Stimulated activated CD4-positive, alpha-beta T cell treated with anti-CD3 and anti-CD28 coated beads, Interleukin-4, amount 100 ng/mL, for 4 hours (primary cell): ENCODE results near the gene LIPN.

Experiments used
- DNase-seq, 2 experiments: peaks; one replicate each; pipeline ENCODE4 v3.0.0-alpha.2; 2020

The LIPN gene

GRCh38 chr10:88786032-88786770 lies 26.4 kb downstream of the LIPN start:
- DNase-seq: no peak

GRCh38 chr10:88787463-88787862 lies 27.6 kb downstream of the LIPN start:
- no peak for DNase-seq

DNA sequence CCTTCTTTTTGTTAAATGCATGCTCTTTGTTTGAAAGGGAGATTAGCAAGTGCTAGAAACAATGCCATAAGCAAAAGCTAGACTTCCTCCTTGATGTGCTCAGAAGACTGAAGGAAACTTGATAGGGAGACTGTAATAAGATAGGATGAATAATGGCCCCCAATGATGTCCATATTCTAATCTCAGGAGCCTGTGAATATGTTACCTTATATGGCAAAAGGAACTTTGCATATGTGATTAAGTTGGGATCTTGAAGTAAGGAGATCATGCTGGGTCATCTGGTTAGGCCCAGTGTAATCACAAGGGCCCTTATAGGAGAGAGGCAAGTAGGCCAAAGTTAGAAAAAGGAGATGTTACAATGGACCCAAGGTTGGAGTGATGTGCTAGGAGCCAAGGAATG lies 29.1 kb downstream of the LIPN start:
- no peak for DNase-seq

DNA sequence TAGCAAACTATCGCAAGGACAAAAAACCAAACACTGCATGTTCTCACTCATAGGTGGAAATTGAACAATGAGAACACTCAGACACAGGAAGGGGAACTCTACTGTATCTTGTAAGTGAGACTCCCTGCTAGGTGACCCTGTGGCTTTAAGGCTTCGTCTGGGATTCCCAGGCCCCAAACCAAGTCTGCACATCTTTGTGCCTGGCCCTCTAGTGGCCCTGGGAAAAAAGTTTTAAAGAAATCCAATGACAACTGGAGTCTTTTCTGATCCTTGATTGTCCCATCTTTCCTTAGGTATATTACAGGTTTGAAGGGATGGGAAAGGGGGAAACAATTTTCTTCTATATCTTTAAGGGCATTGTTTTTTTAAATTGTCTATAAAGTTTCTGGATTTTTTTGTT lies 32.1 kb downstream of the LIPN start:
- DNase-seq: no peak

DNA sequence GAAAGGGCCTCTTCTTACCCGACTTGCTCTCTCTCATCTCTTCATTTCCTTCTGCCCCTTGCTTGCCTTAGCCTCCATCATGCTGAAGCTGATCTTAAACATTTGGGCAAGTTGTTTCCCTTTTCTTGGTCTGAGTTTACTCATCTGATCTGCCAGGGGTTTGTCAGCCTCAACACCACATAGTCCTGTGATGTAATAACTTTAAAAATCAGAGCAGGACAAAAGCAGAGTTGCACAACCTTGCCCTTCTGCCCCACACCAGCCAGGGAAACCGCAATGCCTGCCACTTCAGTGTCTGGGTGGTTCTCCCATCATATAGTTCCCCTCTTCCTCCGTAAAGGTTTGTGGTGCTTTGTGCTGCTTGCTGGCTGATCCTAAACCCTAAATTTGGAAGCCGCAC lies 32.8 kb downstream of the LIPN start:
- no peak for DNase-seq

- DNase-seq: no peak
Measured at GRCh38 chr10:88793712-88794299, 34.0 kb downstream of the LIPN start.

DNA sequence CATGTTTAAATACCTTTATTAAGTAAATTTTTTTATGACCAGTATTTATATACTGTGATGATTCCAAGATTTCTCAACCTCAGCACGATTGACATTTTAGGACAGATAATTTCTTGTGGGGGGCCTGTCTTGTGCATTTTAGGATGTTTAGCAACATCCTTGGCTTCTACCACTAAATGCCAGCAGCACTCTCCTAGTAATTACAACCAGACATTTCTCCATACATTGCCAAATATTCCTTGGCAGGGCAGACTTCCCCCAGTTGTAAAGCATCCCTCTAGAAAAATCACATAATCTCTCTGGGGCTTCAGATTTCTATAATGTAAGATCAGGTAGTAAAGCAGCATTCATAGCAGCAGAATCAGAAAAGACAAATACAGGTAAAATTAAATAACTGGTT lies 34.9 kb downstream of the LIPN start:
- no peak for DNase-seq

DNA sequence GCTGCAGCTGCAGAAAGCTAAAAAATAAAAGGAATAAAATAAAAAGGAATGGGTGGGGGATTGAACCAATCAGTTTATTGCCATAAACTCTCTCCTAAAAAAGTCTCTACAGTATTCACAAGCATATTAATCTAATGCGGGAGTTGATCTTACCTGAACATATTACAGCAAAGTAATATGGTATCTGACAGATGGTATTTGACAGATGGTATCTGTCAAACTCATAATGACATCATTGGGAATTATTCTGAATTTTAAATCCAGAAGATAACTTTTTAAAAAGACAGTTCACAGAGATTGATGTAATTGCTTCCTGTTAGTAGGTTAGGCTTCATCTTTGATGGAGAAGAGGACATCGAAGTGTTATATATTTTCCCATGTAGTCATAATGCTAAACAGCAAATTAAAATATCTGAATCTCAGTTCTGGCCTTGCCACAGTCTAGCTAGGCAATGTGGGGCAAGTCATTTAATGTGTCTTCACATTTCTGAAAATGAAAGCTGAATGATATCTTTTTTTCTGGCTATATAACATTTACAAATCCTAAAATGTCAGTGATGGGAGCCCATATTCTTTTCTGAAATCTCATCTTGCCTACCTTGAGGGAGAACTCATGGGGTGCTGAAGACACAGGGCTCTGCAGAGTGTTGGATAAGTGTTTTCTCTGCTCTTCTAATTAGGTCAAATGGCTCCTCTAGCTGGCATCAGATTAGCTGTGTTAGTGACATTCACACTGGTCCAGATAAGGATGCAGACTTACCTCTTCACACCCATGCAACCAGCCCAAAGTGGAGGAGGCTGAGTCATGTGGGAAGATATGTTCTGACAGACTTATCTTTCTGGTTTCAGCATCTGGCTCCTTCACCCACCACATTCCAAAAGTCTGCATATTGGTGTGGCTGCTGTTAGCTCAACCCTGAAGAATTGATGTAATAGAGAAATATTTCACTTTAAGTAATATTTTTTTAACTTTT lies 40.6 kb downstream of the LIPN start:
- DNase-seq: no peak

GRCh38 chr10:88802523-88803285 lies 42.9 kb downstream of the LIPN start, which contains the start of gene LIPM:
LIPM (plus strand) TSS chr10:88802730; CDS start chr10:88802897, 167 bp downstream.
- no peak for DNase-seq

GRCh38 chr10:88803641-88804040 lies 43.8 kb downstream of the LIPN start:
- DNase-seq: no peak

GRCh38 chr10:88804083-88804812 lies 44.4 kb downstream of the LIPN start:
- no peak for DNase-seq

GRCh38 chr10:88805361-88805760 lies 45.5 kb downstream of the LIPN start:
- no peak for DNase-seq

GRCh38 chr10:88805924-88806323 lies 46.1 kb downstream of the LIPN start:
- DNase-seq: no peak

DNA sequence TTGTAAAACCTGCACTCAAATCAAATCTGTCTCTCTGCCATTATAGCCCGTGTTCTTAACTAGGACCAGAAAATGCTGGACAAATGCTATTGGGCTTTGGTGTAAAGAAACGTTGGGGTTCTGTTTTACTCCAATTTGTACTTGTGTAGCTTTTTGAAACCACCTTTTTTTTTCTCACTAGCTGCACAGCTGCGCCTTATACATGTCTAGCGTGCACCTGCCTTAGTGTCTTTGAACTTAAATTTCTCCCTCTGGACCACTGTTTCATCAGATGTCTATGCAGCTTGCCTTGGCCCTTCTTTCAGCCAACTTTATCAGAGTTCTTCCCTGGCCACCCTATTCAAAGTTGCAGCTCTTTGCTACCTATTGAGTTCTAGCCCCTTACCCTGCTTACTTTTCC lies 49.8 kb downstream of the LIPN start:
- DNase-seq: no peak

DNA sequence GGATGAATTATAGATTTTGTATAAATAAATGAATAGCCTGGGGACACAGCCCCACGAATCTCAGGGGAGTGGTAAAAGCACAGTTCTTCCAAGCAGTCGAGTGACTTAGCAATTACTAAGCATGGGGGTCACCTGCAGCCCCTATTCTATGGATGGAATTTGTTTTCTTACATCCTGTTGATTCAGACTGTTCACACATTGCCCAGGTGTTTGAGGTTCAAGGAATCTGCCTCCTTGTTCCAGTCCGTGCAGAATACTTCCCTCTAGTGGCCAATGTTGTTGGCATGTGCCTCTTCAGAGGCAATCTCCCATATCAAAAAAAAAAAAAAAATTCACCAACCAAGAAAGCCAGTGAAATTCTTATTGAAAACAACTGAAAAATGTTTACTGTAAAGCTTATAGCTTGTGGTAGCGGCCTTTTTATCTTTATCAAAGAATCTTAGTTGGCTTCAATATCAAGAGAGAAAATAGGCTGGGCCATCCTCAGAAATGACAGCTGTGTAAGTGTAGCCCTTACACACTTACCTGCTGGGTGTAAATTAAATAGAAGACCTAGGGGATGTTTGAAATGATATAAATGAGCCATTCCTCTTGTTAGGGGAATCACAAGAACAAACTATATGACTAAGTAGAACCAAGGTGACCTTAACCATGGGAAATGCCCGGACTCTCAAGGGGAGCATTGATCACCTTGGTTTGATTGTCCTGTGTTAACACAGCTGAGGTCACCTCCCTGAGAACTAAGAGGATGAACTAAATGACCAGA lies 50.6 kb downstream of the LIPN start:
- peak in 1 of 2 experiments; percentile 27 for DNase-seq

DNA sequence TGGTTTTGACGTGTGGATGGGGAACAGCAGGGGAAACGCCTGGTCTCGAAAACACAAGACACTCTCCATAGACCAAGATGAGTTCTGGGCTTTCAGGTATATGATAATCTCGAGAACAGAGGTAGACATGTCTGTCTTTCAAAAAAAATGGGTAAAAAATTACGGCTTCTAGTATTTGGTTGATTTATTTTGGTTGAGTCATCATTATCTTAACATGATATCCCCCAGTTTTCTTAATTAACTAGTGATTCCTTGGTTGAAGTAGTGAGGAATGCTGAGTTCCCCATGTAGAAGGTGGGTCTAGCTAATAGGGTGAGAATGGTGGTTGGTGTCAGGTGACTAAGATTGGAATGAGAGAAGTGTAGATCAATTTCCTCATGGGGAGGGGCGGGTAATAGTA lies 53.4 kb downstream of the LIPN start:
- no peak for DNase-seq

DNA sequence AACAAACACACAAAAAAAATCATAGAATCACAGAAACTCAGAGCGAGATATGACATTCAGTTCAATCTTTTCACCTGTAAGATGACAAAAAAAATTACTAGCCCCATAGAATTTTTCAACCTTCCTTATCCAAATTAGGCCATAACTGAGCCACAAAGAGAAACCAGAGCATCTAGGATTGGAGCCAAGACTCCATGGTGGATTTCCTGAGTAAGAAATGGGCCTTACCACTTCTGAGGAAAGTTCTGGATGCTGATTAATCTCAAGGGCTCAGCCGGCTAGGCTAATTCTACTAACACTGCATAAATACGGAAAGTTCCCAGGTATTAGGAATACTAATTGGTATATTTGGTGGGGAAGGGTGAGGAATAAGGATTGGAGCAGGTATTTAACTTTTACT lies 59.5 kb downstream of the LIPN start:
- no peak for DNase-seq

DNA sequence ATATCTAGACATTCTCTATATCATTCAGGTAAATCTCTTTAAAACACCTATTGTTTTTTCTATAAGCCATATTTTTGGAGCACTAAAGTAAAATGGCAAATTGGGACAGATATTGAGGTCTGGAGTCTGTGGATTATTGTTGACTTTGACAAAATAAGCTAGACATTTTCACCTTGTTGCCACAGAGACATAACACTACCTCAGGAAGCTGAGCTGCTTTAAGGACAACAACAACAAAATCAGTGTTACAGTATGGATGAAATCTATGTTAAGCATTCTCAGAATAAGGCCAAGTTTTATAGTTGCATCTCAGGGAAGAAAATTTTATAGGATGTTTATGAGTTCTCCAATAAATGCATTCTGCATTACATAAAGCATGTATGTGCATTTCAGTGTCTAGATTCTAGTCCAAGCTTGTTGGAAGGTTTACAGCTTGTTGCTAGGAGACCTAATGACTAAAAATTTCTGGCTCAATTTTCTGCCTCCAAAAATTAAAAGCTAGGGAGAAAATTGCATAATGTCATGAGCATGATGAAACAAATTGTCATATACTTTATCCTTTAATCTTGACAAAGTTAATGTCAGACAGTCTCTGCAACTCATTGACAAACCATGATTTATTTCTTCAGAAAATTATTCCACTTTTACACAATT lies 61.1 kb downstream of the LIPN start:
- DNase-seq: no peak

- no peak for DNase-seq
Measured at GRCh38 chr10:88826388-88826787, 66.6 kb downstream of the LIPN start.

- DNase-seq: no peak
Measured at GRCh38 chr10:88827671-88828070, 67.9 kb downstream of the LIPN start.

DNA sequence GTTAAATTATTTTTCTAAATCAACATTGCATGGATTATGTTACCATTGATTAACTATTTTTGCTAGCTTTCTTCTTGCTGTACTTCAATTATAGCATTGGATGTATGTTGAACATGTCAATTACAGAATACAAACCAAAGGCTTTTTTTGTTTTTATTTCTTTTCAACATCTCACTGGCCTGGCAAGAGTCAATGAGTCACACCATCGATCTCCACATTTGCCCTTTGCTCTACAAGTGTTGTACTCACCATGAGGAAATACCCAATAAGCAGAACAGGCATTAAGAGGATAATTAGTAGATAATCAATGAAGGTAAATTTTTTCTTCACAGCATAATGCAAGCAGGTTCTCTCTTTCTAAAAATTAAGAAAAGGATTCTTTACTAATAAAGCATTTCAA lies 68.5 kb downstream of the LIPN start:
- no peak for DNase-seq
